Gastrocnemius medialis (tissue), 4 donors: Measurements from ENCODE around the gene AKIRIN2.

Experiments
- CTCF ChIP-seq, 5 experiments: fragments of 450-650 bp in 3 of 5; fragments of 200-600 bp in 2 of 5; sonication (generic) in 2 of 5; IDR thresholded peaks in 4 of 5; conservative IDR thresholded peaks in 1 of 5; 1 replicate in 4 of 5; 2 replicates in 1 of 5; pipeline ENCODE4 v1.5.1; 2016 to 2019; ENCODE audit warnings: antibody characterized with exemption in 5 of 5, mild to moderate bottlenecking in 3 of 5, moderate library complexity in 3 of 5
- POLR2A ChIP-seq, 2 donors: fragments of 450-650 bp; IDR thresholded peaks; one replicate each; pipeline ENCODE4 v1.6.1; 2017; ENCODE audit warnings: antibody characterized with exemption in 2 of 2, mild to moderate bottlenecking in 2 of 2, moderate library complexity in 2 of 2

- TF ChIP-seq POLR2A (IDR thresholded peaks at IDR 0.05) (no peak), CTCF (IDR thresholded peaks at IDR 0.05 in 4 of 5, conservative IDR thresholded peaks at IDR 0.05 in 1 of 5) (no peak)
Observed at GRCh38 chr6:87636315-87636714, 65.7 kb downstream of the AKIRIN2 start.
